Stimulated activated CD8-positive, alpha-beta memory T cell treated with anti-CD3 and anti-CD28 coated beads, Interleukin-7, amount 100 ng/mL, for 48 hours (primary cell): ENCODE data around the gene FAM222A.
"Not testable (repeated sequence)": the region's sequence is repeated elsewhere in the genome, so short reads cannot be mapped to it uniquely, and the experiment has no call there.

Experiments used
- DNase-seq, 2 donors: peaks; one replicate each; pipeline ENCODE4 v3.0.0-alpha.2; 2020; ENCODE audit warnings: low read depth in 1 of 2; ENCODE audit errors: extremely low read depth in 1 of 2

FAM222A gene

DNA sequence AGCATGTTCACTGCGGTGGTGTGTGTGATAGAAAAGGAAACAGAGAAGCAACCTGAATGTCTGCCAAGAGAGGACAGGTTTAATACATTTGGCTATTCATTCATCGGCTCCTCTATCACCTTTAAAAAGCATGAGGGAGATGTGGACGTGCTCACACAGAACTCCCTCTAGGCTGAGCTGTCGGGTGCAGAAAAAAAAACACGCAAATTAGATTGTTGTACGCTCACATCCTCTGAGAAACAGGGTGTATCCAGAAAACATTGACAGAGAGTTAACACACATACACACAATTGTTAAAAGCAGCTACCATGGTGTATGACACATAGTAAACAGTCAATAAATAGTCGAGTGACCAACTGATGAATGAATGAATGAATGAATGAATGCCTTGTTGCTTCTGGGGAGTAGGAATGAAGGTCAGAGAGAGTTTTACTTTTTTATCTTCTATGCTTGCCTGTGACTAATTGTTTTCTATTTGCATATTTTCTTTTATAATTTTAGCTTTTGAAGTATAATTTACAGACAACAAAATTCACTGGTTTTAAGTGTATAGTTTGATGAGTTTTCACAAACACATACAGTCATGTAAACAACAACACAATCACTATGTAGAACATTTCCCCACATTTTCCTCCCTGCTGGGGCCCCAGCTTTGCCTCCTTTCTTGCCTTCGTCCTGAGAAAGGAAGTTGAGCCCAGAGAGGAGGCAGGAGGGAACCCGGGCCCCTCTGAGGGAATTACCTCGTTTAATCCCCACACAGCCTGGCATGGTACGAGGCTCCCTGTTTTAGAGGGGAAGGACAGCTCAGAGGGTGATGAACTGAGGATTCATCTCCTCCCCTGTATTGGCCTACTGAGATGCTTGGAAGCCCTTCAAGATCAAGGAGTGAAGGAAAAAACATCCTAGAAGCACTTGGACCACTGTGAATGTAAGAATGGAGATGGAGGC is 19.7 kb upstream of the FAM222A start:
- DNase-seq: no peak

DNA sequence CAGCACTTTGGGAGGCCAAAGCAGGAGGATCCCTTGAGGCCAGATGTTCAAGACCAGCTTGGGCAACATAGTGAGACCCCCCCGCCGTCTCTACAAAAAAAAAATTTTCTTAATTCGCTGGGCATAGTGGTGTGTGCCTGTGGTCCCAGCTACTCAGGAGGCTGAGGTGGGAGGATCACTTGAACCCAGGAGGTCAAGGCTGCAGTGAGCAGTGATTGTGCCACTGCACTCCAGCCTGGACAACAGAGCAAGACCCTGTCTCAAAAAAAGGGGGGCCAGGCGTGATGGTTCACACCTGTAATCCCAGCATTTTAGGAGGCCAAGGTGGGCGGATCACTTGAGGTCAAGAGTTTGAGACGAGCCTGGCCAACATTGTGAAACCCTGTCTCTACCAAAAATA is 19.0 kb upstream of the FAM222A start:
- not testable (repeated sequence) for DNase-seq

DNA sequence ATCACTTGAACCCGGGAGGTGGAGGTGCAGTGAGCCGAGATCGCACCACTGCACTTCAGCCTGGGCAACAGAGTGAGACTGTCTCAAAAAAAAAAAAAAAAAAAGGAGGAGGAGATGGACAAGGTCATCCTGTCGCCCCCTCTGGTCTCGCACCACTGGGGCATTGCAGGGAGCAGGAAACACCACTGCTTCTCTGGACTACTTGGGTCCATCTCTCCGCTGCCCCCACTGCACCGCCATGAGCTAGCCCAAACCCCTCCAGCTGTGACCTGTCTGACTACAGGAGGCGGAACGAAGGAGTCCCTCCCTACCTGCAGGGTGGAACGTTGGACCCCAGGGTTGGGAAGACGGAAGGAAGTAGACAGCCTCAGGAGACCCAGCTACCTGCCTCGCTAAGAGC is 18.2 kb upstream of the FAM222A start:
- no peak for DNase-seq

DNA sequence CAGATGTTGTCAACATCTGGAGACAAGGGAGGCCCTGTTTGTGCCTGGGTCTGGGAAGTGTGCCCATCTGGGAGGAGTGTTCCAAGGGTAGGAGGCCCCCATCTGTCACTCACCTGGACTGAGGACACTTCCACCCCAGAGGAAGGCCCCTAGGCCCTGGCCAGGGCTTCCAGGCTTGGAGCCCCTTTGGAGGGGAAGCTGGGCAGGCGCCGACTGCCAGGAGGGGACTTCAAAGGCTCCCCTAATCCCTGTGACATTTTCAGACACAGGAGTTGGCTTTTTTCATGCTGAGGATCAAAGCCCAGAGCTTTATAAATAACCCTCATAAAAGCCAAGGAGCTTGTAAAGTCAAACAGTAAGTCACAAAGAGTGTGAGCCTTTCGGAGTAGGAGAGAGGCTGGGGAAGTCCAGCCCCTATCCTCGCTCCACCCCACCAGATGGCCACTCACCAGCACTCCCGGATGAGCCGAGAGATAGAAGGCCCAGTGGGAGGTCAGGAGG is 17.6 kb upstream of the FAM222A start:
- DNase-seq: no peak

DNA sequence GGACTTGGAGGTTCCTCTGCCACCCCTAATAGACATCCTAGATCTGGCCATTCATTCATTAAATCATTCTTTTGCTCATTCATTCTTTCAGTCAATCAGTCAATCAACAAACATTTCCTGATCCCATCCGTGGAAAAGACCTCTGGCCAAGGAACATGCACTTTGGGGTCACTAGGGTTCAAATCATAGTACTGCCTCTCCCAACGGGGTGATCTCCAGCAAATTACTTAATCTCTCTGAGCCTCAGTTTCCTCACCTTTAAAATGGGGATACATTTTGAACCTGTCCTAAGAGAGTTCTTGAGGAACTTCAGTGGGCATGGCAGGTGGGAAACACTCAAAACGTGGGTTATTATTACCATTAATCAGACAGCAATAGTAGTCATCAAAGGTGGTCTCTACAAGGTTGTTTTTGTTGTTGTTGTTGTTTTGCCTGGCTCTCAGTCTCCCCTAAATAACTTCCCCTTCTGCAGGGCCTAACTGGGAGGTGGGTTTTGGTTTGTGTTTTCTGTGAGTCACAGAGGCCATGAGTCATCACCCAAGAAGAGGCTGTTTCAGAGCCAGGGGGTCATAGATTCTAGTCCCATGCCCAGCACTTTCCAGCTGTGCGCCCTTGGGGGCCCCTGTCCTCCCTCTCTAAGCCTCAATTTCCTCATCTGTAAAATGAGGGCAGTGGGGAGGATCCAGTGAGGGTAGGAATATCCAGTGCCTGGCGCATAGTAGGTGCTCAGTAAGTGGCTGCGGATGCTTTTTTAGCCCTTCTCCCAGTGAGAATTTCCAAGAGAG is 16.9 kb upstream of the FAM222A start:
- DNase-seq: no peak

DNA sequence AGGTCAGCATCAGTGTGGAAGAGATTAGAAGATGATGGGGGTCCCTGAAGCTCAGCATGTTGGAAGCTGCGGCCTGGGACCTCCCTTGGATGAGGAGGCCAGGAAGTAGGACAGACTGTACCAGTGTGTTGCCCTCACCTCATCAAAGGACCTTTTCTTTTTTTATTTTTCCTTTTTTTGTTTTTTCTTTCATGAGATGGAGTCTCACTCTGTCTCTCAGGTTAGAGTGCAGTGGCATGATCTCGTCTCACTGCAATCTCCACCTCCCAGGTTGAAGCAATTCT is 16.4 kb upstream of the FAM222A start:
- DNase-seq: no peak

DNA sequence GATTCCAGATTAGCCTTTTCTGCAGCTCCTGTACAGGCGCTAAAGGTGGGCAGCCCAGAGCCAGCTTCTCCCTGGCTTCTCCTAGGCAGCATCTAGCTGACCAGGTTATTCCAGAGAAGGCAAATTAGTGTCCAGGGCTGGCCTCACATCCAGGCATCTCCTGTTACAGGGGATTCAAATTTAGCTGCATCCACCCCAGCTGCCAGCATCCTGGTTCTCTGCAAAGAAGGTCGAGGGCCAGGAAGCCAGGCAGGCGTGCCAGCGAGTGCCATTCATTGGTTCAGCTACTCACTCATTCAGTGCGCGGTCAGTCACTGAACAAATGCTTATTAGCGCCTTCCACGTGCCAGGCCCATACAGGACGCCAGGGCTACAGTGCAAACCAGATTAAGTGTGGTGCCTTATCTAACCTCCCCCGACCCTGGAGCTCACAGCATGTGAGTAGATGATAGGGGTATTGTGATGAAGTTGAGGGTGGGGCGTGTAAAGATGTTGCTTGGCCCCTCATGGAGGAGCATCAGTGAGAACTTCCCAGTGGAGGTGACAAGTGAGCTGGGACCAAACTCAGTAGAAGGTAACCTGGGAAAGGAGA is 15.7 kb upstream of the FAM222A start:
- no peak for DNase-seq

DNA sequence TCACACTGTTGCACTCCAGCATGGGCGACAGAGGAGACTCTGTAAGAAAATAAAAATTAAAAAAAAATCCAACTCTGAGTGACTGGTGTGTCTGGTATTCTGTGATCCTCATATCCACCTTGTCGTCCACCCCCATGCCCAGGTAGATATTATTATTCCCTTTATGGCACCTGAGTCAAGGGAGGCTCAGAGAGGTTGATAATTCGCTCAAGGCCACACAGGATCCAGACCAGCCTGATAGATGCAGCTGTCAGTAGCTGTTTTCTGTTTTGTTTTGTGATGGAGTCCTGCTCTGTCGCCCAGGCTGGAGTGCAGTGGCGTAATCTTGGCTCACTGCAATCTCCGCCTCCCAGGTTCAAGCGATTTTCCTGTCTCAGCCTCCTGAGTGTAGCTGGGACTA is 14.8 kb upstream of the FAM222A start:
- DNase-seq: no peak

DNA sequence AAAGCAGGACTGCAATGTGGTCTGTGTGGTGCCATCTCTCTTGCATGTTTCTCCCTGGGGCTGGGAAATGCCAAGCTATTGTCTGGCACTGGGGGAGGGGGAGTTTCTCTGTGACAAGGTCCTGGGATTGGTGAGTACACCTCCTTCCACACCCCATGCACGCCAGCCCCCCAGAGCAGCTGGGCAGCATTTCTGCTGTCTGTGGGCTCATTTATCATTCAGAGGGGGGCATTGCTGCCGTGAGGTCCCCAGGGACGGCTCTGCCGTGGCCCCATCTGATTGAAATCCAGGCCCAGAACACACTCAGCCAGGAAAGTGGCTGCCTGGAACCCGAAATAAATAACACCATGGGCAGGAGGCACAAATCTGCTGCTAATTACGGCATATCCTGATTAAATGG is 12.6 kb upstream of the FAM222A start:
- DNase-seq: no peak

DNA sequence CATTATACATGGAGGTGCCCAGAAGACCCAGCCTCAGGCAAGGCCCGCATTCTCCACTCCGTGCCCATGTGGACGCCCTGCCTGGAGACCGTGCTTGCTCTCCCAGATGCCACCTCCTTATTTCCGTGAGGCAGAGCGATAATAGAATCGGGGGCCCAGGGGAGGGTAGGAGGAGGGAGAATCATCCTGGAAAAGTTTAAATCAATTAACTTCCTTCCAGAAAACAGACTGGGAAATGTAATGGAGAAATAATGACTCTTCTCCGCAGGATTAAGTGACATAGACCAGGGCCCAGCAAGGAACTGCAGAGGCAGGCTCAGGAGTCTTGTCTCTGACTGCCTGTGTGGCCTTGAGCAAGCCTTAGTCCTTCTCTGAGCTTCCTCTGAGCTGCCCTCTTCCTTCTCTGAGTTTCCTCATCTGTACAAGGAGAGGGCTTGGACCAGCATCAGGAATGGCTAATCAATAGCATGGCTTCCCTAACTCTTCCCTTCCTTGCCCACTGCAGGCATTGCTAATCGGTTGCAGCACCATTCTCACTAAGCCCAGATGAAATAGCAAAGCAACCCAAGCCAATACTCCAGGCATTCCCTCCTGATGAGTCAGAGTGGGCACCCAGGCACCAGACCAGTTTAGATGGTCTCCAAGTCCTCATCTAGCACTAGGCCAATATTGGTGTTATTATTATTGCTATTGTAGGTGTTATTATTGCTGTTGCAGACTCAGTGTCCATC is 11.3 kb upstream of the FAM222A start:
- DNase-seq: no peak

DNA sequence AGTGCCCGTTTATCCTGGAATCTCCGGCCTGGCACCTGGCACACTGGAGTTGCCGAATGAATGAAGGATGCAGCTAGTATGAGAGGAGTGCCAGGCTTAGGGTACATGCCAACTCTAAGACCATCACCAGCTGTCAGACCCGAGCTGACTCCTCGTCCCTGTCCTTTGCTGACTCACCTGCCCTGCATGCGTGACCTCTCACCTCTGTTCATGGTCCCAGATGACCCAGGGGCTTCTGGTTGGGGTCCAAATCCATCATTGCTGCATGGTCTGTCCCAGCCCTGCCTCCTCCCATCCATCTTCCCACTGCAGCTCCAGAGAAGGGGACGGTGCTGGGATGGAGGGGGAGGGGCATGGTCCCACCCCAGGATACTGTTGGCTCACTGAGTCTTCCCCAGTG is 9.9 kb upstream of the FAM222A start:
- no peak for DNase-seq

DNA sequence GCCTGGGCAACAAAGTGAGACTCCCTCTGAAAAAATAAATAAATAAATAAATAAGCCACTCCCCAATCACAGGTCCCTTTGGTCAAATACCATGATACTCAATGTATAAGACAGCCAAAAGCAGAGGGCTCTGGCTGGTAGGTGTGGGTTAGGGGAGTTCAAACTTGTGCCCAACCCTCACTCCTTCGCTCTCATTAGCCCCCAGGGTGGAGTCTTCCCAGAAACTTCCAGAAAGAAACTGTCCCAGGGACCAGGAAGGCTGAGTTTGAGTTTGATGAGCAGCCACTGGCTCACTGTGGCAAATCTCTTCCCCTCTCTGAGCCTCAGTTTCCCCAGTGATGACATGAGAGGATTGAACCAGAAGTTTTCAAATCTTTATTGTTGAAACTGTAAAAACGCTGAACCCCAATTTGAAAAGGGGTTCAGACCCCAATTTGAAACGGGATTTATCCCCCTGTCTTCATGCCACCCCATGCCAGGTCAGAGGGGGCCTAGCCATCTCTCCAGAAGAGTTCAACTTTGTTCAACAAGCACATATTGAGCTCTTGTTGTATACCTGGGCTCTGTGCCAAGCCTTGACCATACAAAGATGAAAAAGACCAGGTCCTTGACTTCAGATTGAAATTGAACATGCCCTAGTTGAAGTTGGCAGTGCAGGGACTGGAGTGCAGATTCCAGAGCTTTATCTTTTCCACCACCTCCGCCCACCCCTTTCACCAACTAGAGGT is 9.1 kb upstream of the FAM222A start:
- DNase-seq: no peak

DNA sequence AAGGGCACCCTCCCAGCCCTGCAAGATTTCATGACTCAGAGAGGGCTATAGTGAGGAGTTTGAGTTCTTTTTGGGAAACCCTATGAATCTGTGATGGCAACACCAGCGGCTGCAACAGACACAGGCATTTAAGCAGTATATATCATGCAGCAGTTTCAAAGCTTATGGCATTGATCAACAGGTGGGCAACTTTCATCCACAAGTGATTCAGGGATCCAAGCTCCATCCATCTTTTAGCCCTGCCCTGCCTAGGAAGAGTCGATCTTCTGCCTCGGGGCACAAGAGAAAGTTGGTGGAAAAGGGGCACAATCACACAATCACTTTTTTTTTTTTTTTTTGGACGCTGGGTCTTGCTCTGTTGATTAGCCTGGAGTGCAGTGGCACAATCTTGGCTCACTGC is 8.3 kb upstream of the FAM222A start:
- DNase-seq: no peak

DNA sequence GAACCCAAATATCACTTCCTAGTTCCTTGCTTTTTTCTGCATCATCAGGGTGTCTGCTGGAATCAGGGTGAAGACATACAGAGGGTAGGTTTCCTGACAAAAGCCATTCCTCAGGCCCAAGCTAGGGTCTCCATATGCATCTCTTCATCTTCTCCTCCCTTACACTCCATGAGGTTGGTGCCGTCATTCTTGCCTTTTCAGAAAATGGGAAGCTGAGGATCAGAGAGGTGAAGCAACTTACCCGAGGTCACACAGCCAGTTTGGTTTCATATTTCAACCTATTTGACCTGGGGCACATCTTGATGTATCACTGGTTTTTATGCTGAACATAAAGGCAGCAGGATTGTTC is 7.3 kb upstream of the FAM222A start:
- no peak for DNase-seq

DNA sequence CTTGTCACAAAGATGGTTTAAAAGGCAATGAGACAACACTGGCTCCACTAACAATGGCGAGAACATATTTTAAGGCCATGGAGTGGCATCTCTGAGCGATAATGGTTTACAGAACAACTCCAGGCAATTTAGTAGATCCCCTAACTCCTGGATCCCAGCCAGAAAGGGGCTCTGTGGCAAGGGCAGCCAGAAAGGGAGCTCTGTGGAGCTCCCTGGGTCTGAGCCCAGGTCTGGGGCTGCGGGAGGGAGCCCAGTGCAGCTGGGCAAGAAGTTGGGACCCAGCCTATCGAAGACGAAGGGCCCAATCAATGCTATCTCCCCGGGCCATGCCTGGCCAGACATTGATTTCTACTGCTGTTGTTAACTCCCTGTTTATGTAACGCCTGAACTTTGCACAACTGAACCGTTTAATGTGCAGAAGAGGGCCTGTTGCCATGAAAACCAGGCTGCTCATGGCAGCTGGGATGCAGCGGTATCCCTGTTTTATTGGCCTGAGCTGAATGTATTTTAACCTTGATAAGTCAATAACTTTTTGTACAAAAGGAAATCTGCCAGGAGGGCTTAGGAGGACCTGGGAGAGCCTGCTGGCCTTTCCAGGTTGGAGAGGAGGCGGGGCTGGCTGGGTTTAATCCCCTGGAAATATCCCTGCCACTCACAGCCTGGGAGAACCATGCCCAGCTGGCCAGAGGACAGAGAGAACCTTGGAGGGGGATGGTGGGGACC is 6.7 kb upstream of the FAM222A start:
- DNase-seq: no peak

DNA sequence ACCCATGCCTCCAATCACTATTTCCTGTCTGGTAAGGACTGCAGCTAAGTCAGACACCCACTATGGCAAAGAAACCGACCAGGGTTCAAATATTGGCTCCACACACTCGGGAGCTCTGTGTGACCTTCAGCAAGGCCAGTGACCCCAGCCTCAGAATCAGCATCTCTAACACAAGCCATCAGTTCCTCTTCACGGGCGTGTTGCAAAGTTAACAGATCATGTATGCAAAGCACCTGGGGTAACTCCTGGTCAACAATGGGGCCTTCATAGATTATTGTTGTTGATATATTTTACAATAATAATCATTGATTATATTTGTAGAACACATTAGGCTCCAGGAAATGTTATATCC is 6.2 kb upstream of the FAM222A start:
- no peak for DNase-seq

DNA sequence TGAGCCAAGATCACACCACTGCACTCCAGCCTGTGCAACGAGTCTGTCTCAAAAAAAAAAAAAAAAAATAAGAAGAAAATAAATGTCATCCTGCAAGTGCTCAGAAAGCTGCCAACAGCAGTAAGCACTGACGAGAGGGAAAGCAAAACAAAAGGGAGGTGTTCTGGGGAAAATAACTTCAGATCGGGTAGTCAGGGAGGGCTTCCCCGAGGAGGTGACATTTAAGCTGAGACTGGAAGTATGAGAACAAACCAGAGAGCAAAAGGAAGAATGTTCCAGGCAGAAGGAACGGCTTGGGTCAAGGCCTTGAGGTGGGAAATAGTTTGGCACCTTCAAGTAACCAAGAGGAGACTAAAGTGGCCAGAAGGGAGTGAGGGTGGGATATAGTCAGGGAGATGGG is 4.7 kb upstream of the FAM222A start:
- no peak for DNase-seq

DNA sequence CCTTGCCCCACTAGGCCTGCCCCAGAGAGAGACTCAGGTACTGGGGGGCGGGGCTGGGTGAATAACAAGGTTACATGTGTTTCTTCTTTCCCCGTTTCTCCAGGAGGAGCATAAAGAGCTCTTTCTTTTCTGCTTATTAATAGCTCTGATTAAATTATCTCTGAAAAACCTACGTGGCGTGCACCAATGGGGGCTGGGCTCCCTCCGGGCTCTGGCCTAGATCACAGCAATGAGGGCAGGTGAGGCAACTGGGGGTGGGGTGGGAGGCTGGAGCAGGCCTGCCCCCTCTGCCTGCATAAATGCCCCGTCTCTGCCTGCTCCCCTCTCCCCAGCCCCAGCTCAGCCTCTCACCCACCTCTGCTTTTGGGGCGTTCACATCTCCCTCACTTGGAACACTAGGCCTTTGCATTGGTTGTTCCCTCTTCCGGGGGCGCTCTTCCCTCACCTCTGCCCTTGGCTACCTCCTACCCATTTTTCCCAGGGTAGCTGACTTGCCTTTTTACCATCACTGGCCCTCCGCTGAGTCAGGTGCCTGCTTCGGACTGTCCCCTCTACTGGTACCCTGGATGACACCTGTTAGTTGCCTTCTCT is 4.1 kb upstream of the FAM222A start:
- DNase-seq: no peak

DNA sequence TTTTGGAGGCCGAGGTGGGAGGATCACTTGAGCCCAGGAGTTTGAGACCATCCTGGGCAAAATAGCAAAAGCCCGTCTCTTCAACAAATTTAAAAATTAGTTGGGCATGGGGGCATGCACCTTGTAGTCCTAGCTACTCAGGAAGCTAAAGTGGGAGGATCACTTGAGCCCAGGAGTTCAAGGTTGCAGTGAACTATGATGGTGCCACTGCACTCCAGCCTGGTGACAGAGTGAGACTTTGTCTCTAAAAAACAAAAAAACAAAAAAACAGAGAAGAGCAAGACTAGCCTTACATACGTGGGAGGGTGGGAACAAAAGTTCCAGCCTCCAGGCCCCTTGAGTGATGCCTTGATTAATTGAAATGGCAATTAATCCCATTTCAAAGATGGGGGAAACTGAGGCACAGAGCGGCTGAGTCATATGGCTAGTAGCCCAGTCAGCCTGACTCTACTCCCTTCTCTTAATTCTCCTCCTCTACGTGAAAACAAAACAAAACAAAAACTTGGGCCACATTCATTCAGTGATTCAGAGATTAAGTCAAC is 3.3 kb upstream of the FAM222A start:
- DNase-seq: no peak
